ENCODE data around the gene AKR1C1. TPM values are rescaled to one million over a fixed set of nuclear protein-coding genes. Genes with fewer than 3 reads are reported as not detected.
"Not testable (repeated sequence)": the region's sequence is repeated elsewhere in the genome, so short reads cannot be mapped to it uniquely, and the experiment has no call there.

AKR1C1 gene
- total and polyA plus RNA-seq, 4 experiments from 2014 or later, result 0.08 to 1.9 (median 1.4) TPM

GRCh38 chr10:4943416-4943815, 19.8 kb upstream of the AKR1C1 start:
- H3K4me1 Mint-ChIP-seq; H3K36me3 Mint-ChIP-seq; CTCF ChIA-PET (ENCODE audit: partially characterized antibody): not testable (repeated sequence)

DNA sequence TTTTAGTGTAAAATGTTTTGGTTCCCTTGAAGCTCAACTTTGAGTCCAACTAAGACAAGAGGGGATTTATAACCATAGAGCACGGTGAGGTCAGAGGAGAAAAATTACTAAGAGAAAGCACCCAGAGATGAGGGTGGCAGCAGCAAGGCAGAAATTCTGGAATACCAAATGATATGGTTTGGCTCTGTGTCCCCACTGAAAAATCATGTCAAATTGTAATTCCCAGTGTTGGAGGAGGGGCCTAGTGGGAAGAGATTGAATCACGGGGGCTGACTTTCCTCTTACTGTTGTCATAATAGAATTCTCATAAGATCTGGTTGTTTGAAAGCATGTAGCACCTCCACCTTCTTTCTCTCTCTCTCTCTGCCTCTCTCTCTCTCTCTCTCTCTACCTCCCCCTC, 19.4 kb upstream of the AKR1C1 start:
- ChIA-PET POLR2A (ENCODE audit: partially characterized antibody) (no interaction called here), CTCF (ENCODE audit: partially characterized antibody) (no interaction called here)
- no peak overlapping the region for H3K27ac Mint-ChIP-seq
- H3K27ac ChIP-seq (ENCODE audit: low read depth, low read length), result no peak overlapping the region
- H3K27me3 ChIP-seq (ENCODE audit: insufficient read depth, low read length), result no peaks in the 10 kb centered on the region
- H3K4me3 Mint-ChIP-seq, result no peak overlapping the region
- H3K4me1 ChIP-seq (ENCODE audit: insufficient read depth, low read length), result no peaks in the 10 kb centered on the region
- intact Hi-C loops (cut with micrococcal nuclease), result no loop called here
- H3K36me3 Mint-ChIP-seq, result no peaks in the 10 kb centered on the region
- no peak for DNase-seq
- H3K9me3 ChIP-seq (ENCODE audit: control insufficient read depth in 1 of 2, low read length in 2 of 2), result no peaks in the 10 kb centered on the region
- peaks cover 0 to 3% of the 10 kb centered on the region in 2 donors for H3K27me3 Mint-ChIP-seq
- no peaks in the 10 kb centered on the region for H3K36me3 ChIP-seq (ENCODE audit: insufficient read depth, low read length)
- no peaks in the 10 kb centered on the region for H3K4me1 Mint-ChIP-seq
- H3K9me3 Mint-ChIP-seq, result no peaks in the 10 kb centered on the region
- no peak overlapping the region for H3K4me3 ChIP-seq (ENCODE audit: low read length in 2 of 2)

More at GRCh38 chr10:4943416-4943815, 19.8 kb upstream of the AKR1C1 start:
- DNase-seq; H3K4me3 ChIP-seq (ENCODE audit: low read length in 2 of 2); H3K4me1 ChIP-seq (ENCODE audit: insufficient read depth, low read length); H3K27me3 ChIP-seq (ENCODE audit: insufficient read depth, low read length); POLR2A ChIA-PET (ENCODE audit: partially characterized antibody); H3K27ac ChIP-seq (ENCODE audit: low read depth, low read length); H3K27ac Mint-ChIP-seq; intact Hi-C loops (cut with micrococcal nuclease); H3K9me3 Mint-ChIP-seq; H3K4me3 Mint-ChIP-seq; H3K27me3 Mint-ChIP-seq; H3K36me3 ChIP-seq (ENCODE audit: insufficient read depth, low read length); H3K9me3 ChIP-seq (ENCODE audit: control insufficient read depth in 1 of 2, low read length in 2 of 2): not testable (repeated sequence)

DNA sequence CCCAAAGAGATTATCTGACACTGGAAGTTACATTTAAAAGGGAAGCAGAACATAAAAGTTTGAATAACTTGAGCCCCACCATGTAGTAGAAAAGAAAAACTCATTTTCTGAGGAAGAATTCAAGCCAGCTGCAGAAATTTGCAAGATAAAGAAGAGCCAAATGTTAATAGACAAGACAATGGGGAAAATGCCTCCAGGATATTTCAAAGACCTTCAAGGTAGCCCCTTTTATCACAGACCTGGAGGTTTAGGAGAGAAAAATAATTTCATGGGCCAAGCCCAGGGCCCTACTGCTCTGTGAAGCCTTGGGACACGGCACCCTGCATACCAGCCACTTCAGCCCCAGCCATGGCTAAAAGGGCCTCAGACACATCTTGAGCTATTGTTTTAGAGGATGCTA, 18.4 kb upstream of the AKR1C1 start:
- H3K36me3 Mint-ChIP-seq, result no peaks in the 10 kb centered on the region
- H3K9me3 ChIP-seq (ENCODE audit: control insufficient read depth in 1 of 2, low read length in 2 of 2), result no peaks in the 10 kb centered on the region
- H3K4me3 Mint-ChIP-seq, result no peak overlapping the region
- H3K4me3 ChIP-seq (ENCODE audit: low read length in 2 of 2), result no peak overlapping the region
- intact Hi-C loops (cut with micrococcal nuclease), result no loop called here
- H3K27me3 ChIP-seq (ENCODE audit: insufficient read depth, low read length), result no peaks in the 10 kb centered on the region
- no peaks in the 10 kb centered on the region for H3K9me3 Mint-ChIP-seq
- H3K4me1 Mint-ChIP-seq, result no peaks in the 10 kb centered on the region
- CTCF ChIA-PET (ENCODE audit: partially characterized antibody), result no interaction called here
- DNase-seq, result no peak
- no peaks in the 10 kb centered on the region for H3K36me3 ChIP-seq (ENCODE audit: insufficient read depth, low read length)
- POLR2A ChIA-PET (ENCODE audit: partially characterized antibody), result no interaction called here
- H3K4me1 ChIP-seq (ENCODE audit: insufficient read depth, low read length), result no peaks in the 10 kb centered on the region
- no peak overlapping the region for H3K27ac ChIP-seq (ENCODE audit: low read depth, low read length)
- H3K27me3 Mint-ChIP-seq, result peaks cover 0 to 2% of the 10 kb centered on the region in 2 donors
- H3K27ac Mint-ChIP-seq, result no peak overlapping the region

DNA sequence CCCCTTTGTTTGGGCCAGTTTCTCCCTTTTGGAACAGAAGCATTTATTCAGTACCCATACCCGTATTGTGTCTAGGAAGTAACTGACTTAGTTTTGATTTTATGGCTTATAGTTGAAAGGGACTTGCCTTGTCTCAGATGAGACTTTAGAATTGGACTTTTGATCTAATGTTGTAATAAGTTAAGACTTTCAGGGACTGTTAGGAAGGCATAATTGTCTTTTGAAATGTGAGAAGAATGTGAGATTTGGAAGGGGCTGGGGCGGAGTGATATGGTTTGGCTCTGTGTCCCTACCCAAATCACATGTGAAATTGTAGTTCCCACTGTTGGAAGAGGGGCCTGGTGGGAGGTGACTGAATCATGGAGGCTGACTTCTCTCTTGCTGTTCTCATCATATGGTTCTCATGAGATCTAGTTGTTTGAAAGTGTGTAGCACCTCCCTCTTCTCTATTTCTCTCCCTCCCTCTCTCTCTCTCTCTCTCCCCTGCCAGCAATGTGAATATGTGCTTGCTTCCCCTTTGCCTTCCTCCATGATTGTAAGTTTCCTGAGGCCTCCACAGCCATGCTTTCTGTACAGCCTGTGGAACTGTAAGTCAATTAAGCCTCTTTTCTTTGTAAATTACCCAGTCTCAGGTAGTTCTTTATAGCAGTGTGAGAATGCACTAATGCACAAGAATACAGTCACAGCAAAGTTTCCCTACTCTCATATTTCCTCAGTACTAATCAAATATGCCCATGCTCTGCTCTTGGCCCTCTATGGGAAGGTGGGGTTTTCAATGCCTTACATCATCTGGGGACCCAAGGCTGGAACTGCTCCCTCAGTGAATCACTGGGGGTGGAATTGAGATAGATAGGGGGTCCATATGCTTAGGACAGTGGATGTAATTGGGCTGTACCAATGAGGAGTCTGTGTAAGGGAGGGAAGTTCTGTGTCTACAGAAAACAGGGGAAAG, 17.2 kb upstream of the AKR1C1 start:
- Mint-ChIP-seq H3K9me3 (no peaks in the 10 kb centered on the region), H3K4me1 (no peaks in the 10 kb centered on the region), H3K27me3 (no peaks in the 10 kb centered on the region), H3K36me3 (no peaks in the 10 kb centered on the region), H3K4me3 (no peak overlapping the region), H3K27ac (no peak overlapping the region)
- no peak overlapping the region for H3K27ac ChIP-seq (ENCODE audit: low read depth, low read length)
- H3K27me3 ChIP-seq (ENCODE audit: insufficient read depth, low read length), result no peaks in the 10 kb centered on the region
- DNase-seq, result no peak
- POLR2A ChIA-PET (ENCODE audit: partially characterized antibody), result no interaction called here
- H3K36me3 ChIP-seq (ENCODE audit: insufficient read depth, low read length), result no peaks in the 10 kb centered on the region
- CTCF ChIA-PET (ENCODE audit: partially characterized antibody), result no interaction called here
- no peaks in the 10 kb centered on the region for H3K9me3 ChIP-seq (ENCODE audit: control insufficient read depth in 1 of 2, low read length in 2 of 2)
- no peak overlapping the region for H3K4me3 ChIP-seq (ENCODE audit: low read length in 2 of 2)
- intact Hi-C loops (cut with micrococcal nuclease), result no loop called here
- no peaks in the 10 kb centered on the region for H3K4me1 ChIP-seq (ENCODE audit: insufficient read depth, low read length)

- Histone ChIP-seq H3K27me3 (ENCODE audit: insufficient read depth, low read length) (no peaks in the 10 kb centered on the region), H3K27ac (ENCODE audit: low read depth, low read length) (no peak overlapping the region), H3K36me3 (ENCODE audit: insufficient read depth, low read length) (no peaks in the 10 kb centered on the region), H3K4me1 (ENCODE audit: insufficient read depth, low read length) (no peaks in the 10 kb centered on the region), H3K4me3 (ENCODE audit: low read length in 2 of 2) (no peak overlapping the region), H3K9me3 (ENCODE audit: control insufficient read depth in 1 of 2, low read length in 2 of 2) (no peaks in the 10 kb centered on the region)
- H3K9me3 Mint-ChIP-seq, result no peaks in the 10 kb centered on the region
- no peaks in the 10 kb centered on the region for H3K27me3 Mint-ChIP-seq
- H3K36me3 Mint-ChIP-seq, result no peaks in the 10 kb centered on the region
- intact Hi-C loops (cut with micrococcal nuclease), result no loop called here
- CTCF ChIA-PET (ENCODE audit: partially characterized antibody), result no interaction called here
- H3K27ac Mint-ChIP-seq, result no peak overlapping the region
- no peaks in the 10 kb centered on the region for H3K4me1 Mint-ChIP-seq
- DNase-seq, result no peak
- H3K4me3 Mint-ChIP-seq, result no peak overlapping the region
- POLR2A ChIA-PET (ENCODE audit: partially characterized antibody), result no interaction called here
Observed at GRCh38 chr10:4947039-4947634, 16.1 kb upstream of the AKR1C1 start.

- Mint-ChIP-seq H3K4me3 (no peak overlapping the region), H3K4me1 (no peaks in the 10 kb centered on the region), H3K36me3 (no peaks in the 10 kb centered on the region), H3K27ac (no peak overlapping the region), H3K9me3 (no peaks in the 10 kb centered on the region), H3K27me3 (no peaks in the 10 kb centered on the region)
- intact Hi-C loops (cut with micrococcal nuclease), result no loop called here
- no peaks in the 10 kb centered on the region for H3K4me1 ChIP-seq (ENCODE audit: insufficient read depth, low read length)
- no peak overlapping the region for H3K27ac ChIP-seq (ENCODE audit: low read depth, low read length)
- no peaks in the 10 kb centered on the region for H3K9me3 ChIP-seq (ENCODE audit: control insufficient read depth in 1 of 2, low read length in 2 of 2)
- ChIA-PET POLR2A (ENCODE audit: partially characterized antibody) (no interaction called here), CTCF (ENCODE audit: partially characterized antibody) (no interaction called here)
- no peaks in the 10 kb centered on the region for H3K36me3 ChIP-seq (ENCODE audit: insufficient read depth, low read length)
- H3K27me3 ChIP-seq (ENCODE audit: insufficient read depth, low read length), result no peaks in the 10 kb centered on the region
- no peak overlapping the region for H3K4me3 ChIP-seq (ENCODE audit: low read length in 2 of 2)
- DNase-seq, result no peak
Observed at GRCh38 chr10:4947635-4948596, 15.3 kb upstream of the AKR1C1 start.

- H3K4me1 Mint-ChIP-seq; POLR2A ChIA-PET (ENCODE audit: partially characterized antibody); CTCF ChIA-PET (ENCODE audit: partially characterized antibody); H3K27ac ChIP-seq (ENCODE audit: low read depth, low read length); H3K27ac Mint-ChIP-seq; H3K9me3 ChIP-seq (ENCODE audit: control insufficient read depth in 1 of 2, low read length in 2 of 2); DNase-seq; H3K36me3 ChIP-seq (ENCODE audit: insufficient read depth, low read length); H3K4me1 ChIP-seq (ENCODE audit: insufficient read depth, low read length); H3K27me3 Mint-ChIP-seq; H3K4me3 ChIP-seq (ENCODE audit: low read length in 2 of 2); intact Hi-C loops (cut with micrococcal nuclease); H3K27me3 ChIP-seq (ENCODE audit: insufficient read depth, low read length); H3K36me3 Mint-ChIP-seq; H3K9me3 Mint-ChIP-seq; H3K4me3 Mint-ChIP-seq: not testable (repeated sequence)
Observed at GRCh38 chr10:4951512-4952162, 11.6 kb upstream of the AKR1C1 start.
